Smooth muscle cell of the coronary artery (primary cell): ENCODE measurements around the gene ARAF. TPM values are rescaled to one million over a fixed set of nuclear protein-coding genes. Genes with fewer than 3 reads are reported as not detected.

Source experiments
- total RNA-seq: library from RNA; depleted of rRNA; stranded (reverse); fragments of >200 nt; gene quantifications from 2 replicates; pipeline ENCODE4 v1.2.3, GENCODE V29; 2014; ENCODE audit warnings: low replicate concordance

Gene ARAF
- 10.1 and 15.4 TPM in 2 replicates for total RNA-seq

DNA sequence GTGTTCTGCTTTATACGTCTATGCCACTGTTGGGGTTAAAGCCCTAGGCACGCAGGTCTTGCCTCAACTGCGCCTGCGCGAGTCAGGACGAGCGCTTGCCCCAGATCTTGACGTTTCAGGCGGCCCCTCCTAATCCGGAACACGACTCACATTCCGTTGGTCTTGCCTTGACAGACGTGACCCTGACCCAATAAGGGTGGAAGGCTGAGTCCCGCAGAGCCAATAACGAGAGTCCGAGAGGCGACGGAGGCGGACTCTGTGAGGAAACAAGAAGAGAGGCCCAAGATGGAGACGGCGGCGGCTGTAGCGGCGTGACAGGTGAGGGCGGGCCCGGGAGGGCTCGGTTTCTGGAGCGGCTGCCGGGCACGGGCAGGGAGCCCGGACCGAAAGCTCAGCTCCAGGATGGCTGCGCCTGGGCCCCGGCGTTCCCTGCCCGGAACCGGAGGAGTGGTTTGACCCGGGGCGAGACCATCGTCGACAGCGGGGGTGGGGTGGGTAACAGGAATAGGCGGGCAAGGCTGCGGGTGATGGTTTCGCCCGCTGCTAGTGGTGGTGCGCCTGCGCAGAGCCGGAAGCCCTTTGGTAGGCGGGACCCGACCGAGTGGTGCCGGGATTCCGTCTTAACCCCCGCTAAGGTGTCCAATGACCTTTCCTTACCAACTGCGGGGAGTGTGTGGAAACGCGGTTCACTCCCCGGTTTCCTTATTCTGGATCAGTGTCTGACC is at the start of gene ARAF:
Gene ARAF, plus strand, starts transcription at position 272 of the 725 bp plus-strand sequence. CDS start 1,763 bp downstream, outside the sequence.

GRCh38 chrX:47581731-47582647 is 21.0 kb downstream of the ARAF start, which contains the start of gene TIMP1:
Gene TIMP1 (plus strand): TSS chrX:47582436. CDS start chrX:47583416, 980 bp downstream.

DNA sequence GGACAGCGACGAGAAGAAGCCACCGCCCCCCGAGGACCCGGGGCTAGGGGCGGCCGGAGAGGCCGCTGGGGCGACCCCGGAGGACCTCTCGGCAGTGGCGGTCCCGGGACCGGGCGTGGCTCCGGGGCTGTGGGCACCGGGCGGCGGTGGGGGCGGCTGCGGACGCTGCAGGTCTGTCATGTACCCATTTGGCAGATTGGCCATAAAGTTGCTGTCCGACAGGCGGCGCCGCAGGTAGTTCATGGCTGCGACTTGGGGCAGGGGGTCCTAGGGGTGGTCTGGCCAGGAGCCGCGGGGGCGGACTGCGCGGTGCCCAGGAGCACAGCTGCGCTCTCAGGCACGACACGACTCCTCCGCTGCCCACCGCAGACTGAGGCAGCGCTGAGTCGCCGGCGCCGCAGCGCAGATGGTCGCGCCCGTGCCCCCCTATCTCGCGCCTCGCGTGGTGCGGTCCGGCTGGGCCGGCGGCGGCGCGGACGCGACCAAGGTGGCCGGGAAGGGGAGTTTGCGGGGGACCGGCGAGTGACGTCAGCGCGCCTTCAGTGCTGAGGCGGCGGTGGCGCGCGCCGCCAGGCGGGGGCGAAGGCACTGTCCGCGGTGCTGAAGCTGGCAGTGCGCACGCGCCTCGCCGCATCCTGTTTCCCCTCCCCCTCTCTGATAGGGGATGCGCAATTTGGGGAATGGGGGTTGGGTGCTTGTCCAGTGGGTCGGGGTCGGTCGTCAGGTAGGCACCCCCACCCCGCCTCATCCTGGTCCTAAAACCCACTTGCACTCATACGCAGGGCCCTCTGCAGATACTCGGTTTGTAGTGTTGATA is 58.7 kb downstream of the ARAF start, which contains the start of gene SYN1:
Gene SYN1, minus strand, starts transcription at position 372 of the 817 bp plus-strand sequence. Its CDS starts 129 bp downstream, at position 243.

Other genes starting within 250 kb of the ARAF start
- gene ZNF157, start 190.6 kb upstream of the ARAF start, total RNA-seq, result 0.12 TPM in 1 of 2 replicates, not detected in the other
- 3.6 and 4.6 TPM in 2 replicates for gene ZNF41, start 78.0 kb upstream of the ARAF start, total RNA-seq
- 213 and 1,203 TPM in 2 replicates for gene TIMP1, start 21.2 kb downstream of the ARAF start, total RNA-seq
- 0.08 and 0.59 TPM in 2 replicates for gene SYN1, start 58.7 kb downstream of the ARAF start, total RNA-seq
- gene CFP, start 68.7 kb downstream of the ARAF start, total RNA-seq, result 0.12 and 0.15 TPM in 2 replicates
- gene ELK1, start 89.4 kb downstream of the ARAF start, total RNA-seq, result 11.5 and 13.9 TPM in 2 replicates
- gene UXT, start 98.0 kb downstream of the ARAF start, total RNA-seq, result 111 and 172 TPM in 2 replicates